Endothelial cell of coronary artery (primary cell): Measurements from ENCODE around the gene KCNH8. TPM values are rescaled to one million over a fixed set of nuclear protein-coding genes. Genes with fewer than 3 reads are reported as not detected.

Experiments used
- total RNA-seq: library from RNA; depleted of rRNA; stranded (reverse); fragments of >200 nt; gene quantifications from 2 replicates; pipeline ENCODE4 v1.2.3, GENCODE V29; 2014

Gene KCNH8
- under 0.01 TPM in 1 of 2 replicates, not detected in the other for total RNA-seq

DNA sequence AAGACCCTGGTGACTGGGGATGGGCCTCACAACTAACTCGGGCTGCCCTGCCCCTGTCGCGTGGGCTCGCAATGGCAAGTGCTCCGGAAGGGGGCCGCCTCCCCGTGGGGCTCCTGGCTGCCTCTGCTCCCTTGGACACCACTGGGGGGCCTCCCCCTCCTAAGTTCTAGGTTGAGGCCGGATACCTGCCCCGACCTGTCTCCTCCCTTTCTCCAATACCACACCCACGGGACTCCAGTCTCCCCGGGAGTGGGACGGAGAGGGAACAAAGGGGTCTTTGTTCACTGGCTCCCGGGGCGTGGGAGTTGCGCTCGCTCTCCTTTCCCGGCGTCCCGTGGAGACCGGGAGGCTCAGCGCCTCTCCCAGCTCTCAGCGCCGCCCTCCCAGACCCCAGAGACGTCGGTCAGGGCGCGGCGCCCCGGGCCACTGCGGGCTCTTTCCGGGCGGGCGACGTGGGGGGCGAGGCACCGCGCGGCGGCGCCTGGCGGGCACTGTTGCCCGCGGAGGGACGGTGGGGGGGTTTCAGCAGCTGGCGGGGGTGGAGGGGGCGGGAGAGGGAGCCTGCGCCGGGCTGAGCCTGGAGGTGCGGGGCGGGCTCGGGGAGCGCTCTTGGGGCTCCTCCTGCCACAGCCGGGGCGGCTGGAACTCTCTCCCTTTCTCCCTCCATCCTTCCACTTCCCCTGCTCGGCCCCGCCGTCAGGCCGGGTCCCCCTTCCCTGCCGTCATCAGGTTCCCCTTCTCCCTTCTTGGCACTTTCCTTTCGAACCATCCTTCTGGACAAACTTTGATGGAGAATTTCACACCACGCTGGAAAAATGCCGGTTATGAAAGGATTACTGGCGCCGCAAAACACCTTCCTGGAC, at the start of gene KCNH8:
TSS of gene KCNH8 (plus strand) at position 606 of the 863 bp plus-strand sequence. CDS start at position 816, 210 bp downstream.

